ENCODE data around the gene ZDHHC23. TPM values are rescaled to one million over a fixed set of nuclear protein-coding genes. Genes with fewer than 3 reads are reported as not detected.

ZDHHC23 gene
- total RNA-seq, 1 donor = 0.43 TPM

DNA sequence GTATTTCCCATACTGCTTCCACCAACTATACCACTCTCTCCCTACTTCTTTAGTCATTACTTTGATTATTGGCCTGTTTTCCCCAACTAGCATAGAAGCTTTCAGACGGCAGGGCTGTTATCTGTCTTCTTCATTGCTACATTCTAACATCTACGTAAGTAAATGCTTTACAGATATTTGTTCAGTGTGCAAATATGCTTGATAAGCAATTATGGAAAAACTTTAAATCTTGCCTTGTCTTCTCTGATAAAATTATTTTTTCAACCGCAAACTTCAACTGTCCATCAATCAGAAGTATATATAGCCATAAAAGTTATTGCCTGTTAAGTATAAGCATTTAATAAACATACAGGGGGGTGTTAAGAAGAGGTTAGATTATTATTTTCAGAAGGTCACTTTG lies 35.7 kb downstream of the ZDHHC23 start:
- no peak for DNase-seq (ENCODE audit: low read depth)
- H3K4me3 ChIP-seq (ENCODE audit: low read depth, low read length) = no peak overlapping the region
- TF ChIP-seq, protein P1, sequence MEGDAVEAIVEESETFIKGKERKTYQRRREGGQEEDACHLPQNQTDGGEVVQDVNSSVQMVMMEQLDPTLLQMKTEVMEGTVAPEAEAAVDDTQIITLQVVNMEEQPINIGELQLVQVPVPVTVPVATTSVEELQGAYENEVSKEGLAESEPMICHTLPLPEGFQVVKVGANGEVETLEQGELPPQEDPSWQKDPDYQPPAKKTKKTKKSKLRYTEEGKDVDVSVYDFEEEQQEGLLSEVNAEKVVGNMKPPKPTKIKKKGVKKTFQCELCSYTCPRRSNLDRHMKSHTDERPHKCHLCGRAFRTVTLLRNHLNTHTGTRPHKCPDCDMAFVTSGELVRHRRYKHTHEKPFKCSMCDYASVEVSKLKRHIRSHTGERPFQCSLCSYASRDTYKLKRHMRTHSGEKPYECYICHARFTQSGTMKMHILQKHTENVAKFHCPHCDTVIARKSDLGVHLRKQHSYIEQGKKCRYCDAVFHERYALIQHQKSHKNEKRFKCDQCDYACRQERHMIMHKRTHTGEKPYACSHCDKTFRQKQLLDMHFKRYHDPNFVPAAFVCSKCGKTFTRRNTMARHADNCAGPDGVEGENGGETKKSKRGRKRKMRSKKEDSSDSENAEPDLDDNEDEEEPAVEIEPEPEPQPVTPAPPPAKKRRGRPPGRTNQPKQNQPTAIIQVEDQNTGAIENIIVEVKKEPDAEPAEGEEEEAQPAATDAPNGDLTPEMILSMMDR (IDR thresholded peaks at IDR 0.05; ENCODE audit: insufficient read depth, low read depth, low read length) = no peak

- H3K4me3 ChIP-seq (ENCODE audit: low read depth, low read length) = no peak overlapping the region
- no peak for DNase-seq (ENCODE audit: low read depth)
- TF ChIP-seq, protein P1 (IDR thresholded peaks at IDR 0.05; ENCODE audit: insufficient read depth, low read depth, low read length) = no peak
Observed at GRCh38 chr3:113985541-113985940, 37.7 kb downstream of the ZDHHC23 start.

- TF ChIP-seq, protein P1 (IDR thresholded peaks at IDR 0.05; ENCODE audit: insufficient read depth, low read depth, low read length) = no peak
- H3K4me3 ChIP-seq (ENCODE audit: low read depth, low read length) = no peak overlapping the region
- DNase-seq (ENCODE audit: low read depth) = no peak
Observed at GRCh38 chr3:114005481-114005880, 57.7 kb downstream of the ZDHHC23 start.

DNA sequence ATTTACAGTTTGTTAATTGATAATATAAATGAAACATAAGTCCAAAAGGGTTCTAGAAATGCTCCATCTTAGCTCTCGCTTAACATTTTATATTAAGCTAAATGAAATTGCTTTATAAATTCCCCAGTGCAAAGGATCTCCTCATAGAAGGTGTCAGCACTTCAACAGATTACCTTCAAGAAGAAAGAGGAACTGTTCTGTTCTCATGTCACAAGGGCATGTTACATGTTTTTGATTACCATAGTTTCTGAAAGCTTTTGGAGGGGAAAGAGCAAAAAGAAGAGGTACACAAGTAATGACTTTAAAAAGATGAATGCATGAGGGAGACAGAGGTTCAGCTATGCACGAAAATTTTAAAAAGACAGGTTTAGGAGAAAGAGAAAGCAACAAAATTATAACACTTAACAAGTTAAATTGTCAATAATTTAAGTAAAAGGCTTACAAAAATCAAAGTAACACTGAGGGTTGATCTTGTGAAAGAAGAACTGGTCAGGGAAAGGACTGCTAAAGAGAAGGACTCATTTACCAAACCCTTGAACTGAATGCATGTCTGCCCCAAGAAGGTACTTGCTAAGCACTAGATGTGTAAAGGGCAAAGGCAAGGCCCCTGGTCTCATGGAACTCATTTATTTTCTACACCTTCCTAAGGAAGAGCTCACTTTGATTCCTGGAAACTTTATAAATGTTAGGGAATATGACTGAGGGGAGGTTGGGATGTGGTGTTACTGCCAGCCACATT lies 63.4 kb downstream of the ZDHHC23 start:
- DNase-seq (ENCODE audit: low read depth) = no peak
- TF ChIP-seq, protein P1 (IDR thresholded peaks at IDR 0.05; ENCODE audit: insufficient read depth, low read depth, low read length) = no peak
- no peak overlapping the region for H3K4me3 ChIP-seq (ENCODE audit: low read depth, low read length)

Other genes starting within 250 kb of the ZDHHC23 start
- gene NAA50, start 201.8 kb upstream of the ZDHHC23 start, total RNA-seq = 140 and 141 TPM in 2 replicates
- 85.7 and 117 TPM in 2 replicates for gene ATP6V1A, start 201.0 kb upstream of the ZDHHC23 start, total RNA-seq
- gene GRAMD1C, start 109.2 kb upstream of the ZDHHC23 start, total RNA-seq = 2.2 and 2.3 TPM in 2 replicates
- gene CCDC191, start 108.5 kb downstream of the ZDHHC23 start, total RNA-seq = 1.7 and 1.9 TPM in 2 replicates
- 20.3 and 22.9 TPM in 2 replicates for gene QTRT2, start 108.7 kb downstream of the ZDHHC23 start, total RNA-seq
- gene DRD3, start 231.0 kb downstream of the ZDHHC23 start, total RNA-seq = not detected in 2 replicates

Measured in fibroblast of villous mesenchyme (primary cell).